ENCODE data around the gene EXOC2. TPM values are rescaled to one million over a fixed set of nuclear protein-coding genes. Genes with fewer than 3 reads are reported as not detected.

The EXOC2 gene
- total RNA-seq, 1 donor from 2014 or later = 57.3 TPM

DNA sequence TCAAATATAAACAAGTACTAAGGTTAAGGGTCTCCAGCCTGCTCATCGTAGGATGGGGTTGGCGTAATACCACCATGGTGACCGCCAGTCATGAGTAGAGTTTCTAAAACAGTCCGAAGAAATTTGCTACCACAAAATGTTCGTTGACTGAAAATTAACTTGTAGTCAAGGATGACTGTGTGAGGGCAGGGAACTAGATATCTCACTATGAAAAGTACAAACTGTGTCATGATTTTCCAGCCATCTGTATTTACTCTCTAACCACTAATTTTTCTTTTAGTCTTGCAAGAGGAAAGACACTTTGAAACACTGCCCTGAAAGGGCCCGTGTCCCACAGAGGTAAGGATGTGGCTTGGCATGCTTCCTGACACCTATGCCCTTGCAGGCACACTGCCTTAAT is 201.7 kb downstream of the EXOC2 start:
- DNase-seq = no peak

DNA sequence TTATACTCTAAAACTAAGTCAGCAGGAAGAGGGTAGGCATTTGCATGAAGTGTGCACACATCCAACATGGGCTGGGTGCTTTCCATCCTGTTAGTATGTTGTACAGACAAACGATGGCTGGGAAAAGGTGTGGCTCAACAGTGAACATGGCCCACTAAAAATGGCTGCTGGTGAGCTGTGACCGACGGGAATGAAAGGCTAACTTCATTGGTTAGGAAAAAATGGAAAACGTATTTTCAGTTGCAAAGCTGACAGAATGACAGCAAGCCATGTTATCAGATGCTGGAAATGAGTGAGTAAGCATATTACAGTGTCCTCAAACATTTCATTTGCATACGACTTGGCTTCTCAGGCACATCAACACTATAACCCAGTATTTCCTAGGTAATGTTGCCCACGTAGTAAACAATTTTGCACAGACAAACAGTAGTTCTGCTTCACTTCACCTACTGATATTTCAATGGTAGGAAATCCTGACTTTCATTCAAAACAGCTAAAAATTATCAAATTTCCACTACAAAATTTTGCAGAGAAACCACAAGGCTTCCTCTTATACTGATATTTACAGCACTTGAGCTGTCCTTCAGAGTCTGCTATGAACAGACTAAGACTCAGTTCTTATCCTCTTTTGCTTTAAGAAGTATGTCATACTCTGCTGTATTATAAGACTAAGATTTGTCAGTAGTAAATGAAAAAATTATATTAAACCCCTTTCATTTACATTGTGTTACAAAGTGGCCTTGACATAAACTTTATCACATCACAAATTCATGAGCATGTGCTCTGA is 202.5 kb downstream of the EXOC2 start:
- no peak for DNase-seq

DNA sequence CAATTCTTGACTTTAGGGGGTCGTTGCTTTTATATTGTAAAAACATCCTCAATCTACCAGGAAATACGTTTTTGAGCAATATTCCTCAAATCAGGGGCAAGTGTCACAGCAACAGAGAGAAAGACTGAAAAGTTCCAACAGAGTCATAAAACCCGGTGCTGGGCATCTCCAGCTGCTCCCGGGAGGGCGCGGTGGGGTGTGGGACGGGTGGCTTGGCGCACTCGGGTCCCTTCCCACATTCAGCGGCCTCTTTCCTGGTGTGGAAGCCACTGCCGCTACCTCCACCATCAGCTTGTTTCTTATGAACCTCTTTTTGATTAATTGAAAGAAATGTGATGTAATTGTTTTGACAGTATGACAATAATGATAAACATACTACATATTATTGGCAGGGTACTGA is 203.2 kb downstream of the EXOC2 start:
- DNase-seq = no peak

DNA sequence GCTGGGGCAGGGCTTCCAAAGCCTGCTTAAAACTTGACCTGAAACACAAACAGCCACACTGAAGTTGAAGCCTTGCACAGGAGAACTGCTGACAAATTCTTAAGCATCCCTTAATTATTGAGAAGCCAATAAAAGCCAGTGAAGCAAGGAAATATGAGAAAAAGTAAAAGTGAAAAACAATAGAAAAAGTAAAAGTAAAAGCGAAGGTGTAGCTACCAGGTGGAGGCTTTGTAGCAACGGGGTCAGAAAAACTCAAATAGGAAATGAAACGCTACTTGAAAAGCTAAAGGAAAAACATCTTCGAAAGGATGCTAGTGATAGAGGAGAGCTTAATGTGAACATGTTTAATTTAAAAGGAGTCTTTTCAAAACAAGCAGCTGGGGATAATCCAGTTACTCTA is 203.9 kb downstream of the EXOC2 start:
- DNase-seq = no peak

DNA sequence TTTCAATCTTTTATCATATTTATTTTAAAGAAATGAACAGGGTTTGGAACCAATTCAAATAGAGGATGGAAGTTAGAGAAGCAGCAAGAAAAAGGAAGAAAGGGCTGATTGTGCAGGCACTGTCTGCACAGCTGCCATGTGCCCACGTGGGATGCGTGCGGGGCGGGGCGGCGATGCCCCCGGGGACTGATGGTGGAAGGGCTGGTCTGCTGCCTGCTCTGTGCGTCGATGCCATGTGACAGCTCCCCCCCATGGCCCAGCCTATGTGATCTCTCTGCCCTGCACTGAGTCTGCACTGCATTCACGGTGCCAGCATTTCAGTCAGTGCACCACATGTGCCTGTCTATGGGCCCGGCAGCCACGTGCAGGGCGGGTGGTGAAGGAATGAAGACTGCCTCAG is 205.0 kb downstream of the EXOC2 start:
- DNase-seq = no peak

DNA sequence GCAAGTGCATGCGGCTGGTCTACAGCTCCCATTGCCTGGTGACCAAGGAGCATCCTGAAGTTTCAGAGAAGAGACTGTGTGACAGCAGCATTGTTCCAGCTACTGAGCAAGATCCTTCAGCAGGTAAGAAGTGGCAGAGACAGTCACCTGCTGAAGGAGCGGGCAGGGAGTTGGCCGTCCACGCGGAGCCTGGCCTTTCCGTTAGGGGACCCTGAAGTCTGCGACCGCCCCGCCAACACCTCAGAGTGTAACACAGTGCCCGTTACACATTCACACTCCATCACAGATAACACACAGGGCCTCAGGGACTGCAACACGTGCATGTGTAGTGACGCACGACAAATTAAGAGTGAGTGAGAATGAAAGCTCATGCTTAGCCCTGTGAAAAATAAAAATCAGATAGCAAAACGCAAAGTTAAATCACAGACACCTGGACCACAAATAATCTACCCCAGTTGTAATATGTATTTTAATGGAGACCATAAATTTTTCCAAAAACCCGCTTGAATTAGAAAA is 207.2 kb downstream of the EXOC2 start:
- no peak for DNase-seq

DNA sequence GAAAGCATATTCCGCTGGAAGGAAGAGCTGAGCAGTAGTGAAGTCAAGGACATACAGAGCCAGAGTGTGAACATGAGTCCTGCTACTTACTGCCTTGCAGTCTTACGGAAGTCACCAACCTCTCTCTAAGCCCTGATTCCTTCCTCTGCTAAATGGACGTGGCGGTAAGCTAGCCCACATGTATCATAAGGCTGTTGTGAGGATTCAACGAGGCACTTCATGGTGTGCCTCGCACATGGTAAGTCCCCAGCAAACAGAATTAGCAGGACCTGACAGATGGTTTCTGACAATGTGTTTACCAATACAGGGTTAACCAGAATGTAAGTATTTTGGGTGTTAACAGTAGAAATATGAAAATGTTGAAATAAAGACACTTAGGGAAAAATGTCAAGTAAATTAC is 208.2 kb downstream of the EXOC2 start:
- DNase-seq = no peak

DNA sequence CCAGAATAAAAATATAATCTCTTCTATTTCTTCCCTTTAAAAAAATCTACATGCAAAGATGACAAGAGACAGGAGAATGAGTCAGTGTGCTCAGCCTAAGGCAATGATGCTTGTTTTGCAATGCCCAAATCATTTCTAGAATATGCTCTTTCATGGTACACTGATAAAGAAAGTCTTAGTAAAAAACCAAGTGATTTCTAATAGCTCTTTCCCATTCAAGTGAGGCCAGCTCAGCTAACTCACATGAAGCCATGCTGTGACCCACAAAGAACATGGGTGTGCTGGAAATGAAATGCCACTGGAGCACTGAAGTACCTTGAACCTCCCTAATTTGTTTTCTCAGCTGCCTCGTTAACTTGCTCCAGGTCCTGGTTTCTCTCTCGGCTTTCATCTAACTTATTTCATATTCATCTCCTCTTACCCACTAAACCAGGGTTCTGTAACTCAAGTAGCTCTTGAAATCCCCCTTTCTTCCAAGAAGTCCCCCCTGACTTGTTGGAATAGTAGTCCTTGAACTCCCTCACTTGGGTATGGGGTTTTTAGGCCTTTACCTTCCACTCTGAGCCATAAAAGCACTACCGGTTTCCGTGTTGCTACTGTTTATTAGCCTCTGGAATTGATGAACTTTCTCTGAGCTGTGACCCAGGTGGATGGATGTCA is 208.7 kb downstream of the EXOC2 start:
- DNase-seq = no peak

DNA sequence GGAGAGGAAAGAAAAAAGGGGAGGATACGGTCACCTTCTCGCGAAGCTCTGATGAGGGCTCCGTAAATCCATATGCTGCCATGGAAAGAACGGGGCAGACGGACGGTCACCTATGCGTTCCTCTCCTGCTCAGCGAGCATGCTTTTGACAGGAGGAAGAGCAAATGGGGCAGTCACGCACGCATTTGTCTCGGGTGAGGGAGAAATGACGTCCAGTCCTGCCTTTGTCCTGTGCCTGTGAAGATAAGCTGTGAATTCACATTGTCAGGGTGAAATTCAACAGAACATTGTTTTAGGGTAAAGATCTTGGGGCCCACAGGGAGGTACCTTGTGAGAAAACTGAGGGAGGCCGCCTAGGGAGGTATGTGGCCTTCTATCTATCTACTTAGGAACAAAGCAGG is 217.6 kb downstream of the EXOC2 start:
- no peak for DNase-seq

DNA sequence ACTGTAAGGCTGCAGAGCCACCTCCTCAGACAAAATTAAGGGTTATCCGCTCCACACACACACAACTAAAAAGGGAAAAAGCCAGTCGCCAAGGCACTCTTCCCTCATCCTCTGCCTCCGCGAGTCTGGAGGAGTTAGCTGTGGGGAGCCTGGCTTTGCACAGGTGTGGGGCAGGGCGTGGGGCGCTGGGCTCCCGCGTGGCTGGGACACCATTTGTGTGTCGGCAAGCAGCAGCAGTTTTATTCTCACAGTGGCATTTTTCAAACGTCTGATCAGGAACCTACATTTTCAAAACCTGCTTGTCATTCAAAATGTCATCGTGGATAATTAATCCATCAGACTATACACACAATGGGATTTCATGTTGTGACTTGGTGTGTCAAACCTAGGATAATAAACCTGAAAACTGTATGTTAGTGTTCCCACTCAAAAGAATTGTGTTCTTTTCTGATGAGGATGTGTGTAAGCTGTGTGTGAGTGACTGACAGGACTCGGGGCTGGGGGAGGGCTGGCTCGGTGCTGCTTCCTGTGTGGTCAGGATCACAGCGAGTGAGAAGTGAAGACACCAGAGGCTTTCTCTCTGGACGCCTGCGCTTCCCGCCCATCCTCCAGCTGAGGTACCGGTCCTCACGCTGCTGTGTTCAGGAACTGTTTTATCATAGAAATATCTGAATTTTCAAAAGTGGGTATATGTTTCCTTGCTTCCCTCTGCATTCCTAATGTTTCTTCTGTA is 218.3 kb downstream of the EXOC2 start:
- DNase-seq = peak; percentile 21

DNA sequence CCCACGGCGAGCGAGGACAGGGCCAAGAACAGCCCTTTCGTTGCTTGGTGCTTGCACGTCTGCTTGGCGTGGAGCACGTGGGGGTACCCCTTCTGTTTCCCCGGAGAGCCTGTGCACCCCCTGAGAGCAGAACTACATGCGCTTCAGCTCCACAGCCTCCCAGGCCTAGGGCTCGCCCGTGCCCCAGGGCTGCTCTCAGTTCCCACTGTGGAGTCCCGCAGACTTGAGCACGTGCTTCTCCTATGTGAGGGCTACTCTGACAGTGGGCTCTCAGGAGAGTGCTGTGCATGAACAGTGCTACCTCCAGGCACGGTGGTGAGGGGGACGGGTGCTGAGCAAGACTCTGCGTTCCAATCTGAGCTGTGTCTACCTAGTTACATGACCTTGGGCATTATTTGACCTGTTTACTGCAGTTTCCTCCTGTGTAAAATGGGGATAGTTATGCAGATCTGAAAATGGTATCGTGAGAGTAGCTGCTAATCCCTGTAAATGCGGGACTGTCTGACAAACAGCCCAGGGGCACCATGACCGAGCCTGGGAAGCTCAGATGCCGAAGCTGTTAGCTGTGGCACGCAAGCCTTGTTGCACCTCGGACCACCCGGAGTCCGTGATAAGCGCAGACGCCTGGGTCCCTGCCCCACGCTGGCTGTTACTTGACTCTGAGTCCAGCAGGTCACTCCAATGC is 219.0 kb downstream of the EXOC2 start:
- no peak for DNase-seq

DNA sequence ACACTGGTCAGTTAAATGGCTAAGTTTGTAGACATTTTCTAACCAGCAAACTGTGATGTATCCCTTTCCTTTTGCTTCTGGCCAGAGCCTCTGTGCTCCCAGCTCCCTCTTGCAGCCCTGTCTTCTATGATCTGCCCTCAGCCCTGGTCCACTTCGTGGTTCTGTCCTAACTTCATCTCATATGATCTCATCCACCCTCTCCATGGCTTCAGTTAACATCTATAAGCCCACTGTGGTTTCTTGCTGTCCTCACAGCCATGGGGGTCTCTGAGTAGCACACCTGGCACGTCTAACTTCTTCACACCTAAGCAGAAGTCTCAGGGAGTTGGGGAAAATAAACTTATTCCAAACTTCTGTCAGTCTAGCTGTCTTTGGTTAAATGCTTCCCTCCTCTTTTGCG is 219.6 kb downstream of the EXOC2 start:
- no peak for DNase-seq

DNA sequence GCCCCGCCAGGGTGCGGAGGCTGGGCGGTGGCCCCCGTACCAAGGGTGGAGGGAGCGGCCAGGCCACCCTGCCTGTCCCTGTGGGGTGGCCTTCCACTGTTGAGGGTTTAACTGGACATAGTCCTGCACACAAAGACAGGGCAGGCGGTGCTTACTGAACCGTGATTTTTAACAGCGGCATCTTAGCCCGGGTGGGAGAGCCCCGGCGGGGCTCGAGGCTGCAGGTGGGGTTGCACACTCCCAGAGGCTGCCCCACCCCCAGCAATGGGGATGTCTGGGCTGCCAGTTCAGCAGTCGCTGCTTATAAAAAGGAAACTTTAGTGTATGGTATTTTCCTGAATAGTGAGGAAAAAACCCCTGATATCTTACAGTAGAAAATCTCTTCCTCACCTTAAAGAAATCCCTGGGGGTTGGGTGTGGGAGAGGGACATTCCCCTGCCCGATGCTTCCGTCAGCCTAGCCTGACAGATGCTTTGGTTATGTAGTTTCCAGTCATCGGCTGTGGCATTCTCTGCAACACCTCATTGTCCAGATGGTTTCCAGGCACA is 222.0 kb downstream of the EXOC2 start:
- no peak for DNase-seq

DNA sequence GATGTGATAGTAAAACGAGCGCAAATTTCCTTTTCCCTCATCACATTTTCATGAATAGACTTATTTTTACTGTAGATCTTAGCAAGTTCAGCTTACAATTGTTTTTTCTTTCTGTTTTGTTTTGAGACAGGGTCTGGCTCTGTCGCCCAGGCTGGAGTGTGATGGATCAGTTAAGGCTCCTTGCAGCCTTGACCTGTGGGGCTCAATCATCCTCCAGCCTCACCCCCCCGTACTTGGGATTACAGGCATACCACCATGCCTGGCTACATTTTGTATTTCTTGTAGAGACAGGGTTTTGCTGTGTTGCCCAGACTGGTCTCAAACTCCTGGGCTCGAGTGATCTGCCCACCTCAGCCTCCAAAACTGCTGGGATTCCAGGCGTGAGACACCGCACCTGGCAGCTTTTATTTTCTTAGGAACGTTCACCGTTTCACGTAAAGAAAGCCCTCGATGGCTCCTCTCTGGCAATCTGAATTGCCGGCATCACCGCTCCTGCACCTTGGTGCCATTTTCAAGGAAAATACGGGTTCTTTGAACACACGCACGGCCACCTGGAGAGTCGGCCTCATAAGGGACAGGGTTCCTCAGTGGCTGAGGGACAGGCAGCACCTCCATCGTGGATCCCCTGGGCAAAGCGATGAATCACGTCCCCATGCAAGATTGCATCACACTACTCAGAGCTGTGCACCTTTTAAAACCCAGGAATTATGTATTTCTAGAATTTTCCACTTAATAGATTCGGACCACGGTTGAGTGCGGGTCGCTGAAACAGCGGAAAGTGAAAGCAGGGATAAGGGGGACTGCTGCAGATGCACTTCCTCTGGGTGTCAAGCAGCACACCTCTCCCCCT is 222.7 kb downstream of the EXOC2 start:
- no peak for DNase-seq

DNA sequence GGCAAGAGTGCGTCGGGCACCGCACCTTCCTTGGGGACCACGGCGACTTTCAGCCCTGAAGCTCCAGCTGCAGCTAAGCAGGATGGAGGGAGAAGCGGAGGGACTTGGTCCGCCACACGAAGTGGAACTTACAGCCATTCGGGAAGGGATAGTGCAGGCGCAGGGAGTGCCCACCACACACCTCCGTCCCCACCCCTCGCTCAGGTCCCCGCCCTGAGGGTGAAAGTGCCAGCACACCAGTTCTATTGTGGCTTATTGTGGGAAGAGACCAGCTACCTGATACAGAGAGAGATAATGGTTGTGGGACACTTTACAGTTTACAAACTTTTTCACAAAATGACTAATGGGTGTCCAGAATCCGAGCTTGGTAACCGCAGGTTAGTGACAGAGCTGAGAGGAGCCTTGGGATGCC is 225.3 kb downstream of the EXOC2 start:
- DNase-seq = no peak

DNA sequence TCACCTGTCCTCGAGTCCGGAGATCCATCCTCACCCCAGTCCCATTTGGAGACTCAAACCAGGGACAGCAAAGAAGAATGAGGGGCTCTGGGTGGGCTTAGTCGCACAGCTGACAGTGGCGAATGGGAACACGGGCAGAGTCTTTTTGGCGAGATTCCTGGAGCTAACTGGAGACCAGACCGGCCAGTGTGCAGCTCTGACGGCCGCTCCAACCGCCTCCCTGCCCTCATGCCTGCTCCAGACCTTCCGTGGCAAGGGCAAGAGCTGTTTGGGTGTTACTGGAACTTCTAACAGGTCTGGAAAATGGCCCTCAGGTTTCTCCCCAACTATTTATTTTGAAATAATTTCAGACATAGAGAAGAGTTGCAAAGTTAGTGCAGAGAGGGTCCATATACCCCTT is 225.8 kb downstream of the EXOC2 start:
- DNase-seq = no peak

DNA sequence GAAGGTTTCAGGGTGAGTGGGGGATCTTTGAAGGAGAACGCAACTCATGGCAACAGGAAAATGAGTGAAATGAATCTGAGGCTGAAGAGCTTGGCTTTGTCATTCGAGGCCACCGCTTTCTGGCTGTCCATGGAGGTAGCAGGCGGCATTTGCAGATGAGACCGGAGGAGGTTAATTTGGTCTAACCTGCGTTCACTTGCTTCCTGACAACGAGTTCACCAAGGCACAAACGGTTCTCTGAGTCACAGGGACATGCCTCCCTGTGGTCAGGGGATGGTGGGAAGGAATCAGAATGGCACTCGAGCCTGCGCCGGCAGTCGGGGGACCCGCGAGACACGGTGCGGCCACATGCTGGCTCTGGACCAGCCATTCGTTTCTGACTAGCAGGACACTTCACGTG is 226.4 kb downstream of the EXOC2 start:
- DNase-seq = no peak

DNA sequence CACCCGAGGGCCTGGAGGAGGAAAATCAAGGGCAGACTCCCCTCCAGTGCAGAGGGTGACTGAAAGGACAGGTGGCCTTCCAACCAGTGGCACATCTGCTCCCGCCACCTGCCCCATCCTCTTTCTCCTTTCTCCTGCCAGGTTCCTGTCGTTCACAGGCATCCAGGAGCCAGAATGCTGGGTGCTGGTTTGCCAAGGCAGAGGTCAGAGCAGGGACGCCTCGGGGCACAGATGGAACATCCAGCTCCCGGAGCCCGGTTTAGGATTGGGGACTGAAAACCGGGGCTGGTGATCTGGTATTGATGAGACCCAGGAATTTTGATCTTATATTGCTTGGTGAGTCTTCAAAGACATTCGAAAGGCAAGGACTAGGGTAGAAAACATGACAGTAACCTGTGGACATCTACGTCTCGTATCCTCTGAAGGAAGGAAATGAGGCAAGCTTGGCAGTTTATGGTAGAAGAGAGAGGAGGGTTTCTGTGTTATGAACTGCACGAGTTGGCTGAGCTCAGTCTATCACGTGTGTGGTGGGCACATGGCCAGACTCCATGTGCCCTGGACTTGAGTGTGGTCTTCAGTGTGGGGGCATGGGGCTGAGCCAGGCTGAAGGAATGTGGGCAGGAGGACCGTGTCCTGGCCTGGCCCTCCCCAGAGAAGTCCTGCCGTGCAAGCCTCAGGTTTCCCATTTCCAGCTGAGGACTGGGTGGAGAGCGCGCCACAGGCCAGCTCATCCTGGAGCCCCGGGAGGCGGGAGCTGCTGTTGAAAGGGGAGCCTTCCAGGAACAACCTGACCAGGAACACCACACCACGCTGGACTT is 227.2 kb downstream of the EXOC2 start:
- DNase-seq = no peak

DNA sequence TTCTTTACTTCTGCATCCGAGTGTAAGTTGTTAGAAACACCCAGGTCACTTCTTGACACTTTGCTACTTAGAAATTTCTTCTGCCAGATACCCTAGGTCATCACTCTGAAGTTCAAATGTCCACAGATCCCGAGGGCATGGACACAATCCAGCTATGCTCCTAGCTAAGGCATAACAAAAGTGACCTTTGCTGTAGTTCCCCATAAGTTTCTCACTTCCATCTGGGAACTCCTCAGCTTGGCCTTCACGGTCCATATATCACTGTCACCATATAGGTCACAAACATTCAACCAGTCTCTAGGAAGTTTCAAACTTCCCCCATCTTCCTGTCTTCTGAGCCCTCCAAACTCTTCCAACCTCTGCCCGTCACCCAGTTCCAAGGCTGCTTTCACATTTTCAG is 236.1 kb downstream of the EXOC2 start:
- no peak for DNase-seq

DNA sequence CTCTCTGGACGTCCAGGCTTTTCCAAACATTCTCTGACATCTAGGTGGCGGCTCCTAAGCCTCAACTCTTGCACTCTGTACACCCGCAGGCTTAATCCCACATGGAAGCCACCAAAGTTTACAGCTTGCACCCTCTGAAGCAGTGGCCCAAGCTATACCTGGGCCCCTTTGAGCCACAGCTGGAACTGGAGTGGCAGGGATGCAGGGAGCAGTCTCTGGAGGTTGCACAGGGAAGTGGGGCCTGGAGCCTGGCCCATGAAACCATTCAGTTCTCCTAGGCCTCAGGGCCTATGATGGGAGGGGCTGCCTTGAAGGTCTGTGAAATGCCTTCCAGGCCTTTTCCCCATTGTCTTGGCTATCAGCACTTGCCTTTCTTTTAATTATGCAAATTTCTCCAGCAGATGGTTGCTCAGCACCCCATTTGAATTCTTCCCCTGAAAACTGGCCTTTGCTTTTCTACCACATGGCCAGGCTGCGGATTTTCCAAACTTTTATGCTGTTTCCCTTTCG is 236.5 kb downstream of the EXOC2 start:
- DNase-seq = no peak

DNA sequence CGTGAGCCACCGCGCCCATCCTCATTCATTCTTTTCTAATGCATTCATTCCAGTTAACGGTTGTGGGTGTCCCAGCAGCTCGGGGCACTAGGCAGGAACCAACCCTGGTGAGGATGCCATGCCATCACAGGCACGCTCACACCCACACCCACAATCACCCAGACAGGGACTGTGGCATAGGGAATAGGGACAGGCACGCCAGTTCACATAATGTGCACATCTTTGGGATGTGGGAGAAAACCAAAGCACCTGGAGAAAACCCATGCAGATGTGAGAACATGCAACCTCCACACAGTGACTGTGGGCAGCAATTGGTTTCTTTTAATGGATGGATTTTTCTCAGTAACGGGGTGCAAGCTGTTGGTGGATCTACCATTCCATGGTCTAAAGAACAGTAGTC is 237.1 kb downstream of the EXOC2 start:
- no peak for DNase-seq

Data from dermis blood vessel endothelial cell (primary cell).